GM18873 (cell line): ENCODE measurements around the gene P3H3.
"Not testable (repeated sequence)": the region's sequence is repeated elsewhere in the genome, so short reads cannot be mapped to it uniquely, and the experiment has no call there.

Experiments used
- ATAC-seq: cut with Tn5 transposase; IDR thresholded peaks from one replicate; pipeline ENCODE4 v1.9.1; 2021; ENCODE audit warnings: mild to moderate bottlenecking, moderate library complexity, moderate number of reproducible peaks; ENCODE audit not compliant: unreplicated experiment, low FRiP score

The P3H3 gene

GRCh38 chr12:6886206-6886999, 58.2 kb downstream of the P3H3 start:
- not testable (repeated sequence) for ATAC-seq

DNA sequence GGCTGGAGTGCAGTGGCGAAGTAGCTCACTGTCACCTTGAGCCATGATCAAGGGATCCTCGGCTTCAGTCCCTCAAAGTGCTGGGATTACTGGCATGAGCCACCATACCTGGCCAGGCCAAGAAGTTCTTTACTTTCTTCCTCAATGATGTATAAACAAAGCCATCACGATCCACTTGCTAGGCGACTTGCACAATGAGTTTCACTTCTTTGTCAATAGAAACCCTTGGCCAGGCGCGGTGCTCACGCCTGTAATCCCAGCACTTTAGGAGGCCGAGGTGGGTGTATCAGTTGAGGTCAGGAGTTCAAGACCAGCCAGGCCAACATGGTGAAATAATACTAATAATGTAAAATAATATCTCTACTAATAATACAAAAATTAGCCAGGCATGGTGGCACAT, 59.3 kb downstream of the P3H3 start:
- ATAC-seq: no peak

DNA sequence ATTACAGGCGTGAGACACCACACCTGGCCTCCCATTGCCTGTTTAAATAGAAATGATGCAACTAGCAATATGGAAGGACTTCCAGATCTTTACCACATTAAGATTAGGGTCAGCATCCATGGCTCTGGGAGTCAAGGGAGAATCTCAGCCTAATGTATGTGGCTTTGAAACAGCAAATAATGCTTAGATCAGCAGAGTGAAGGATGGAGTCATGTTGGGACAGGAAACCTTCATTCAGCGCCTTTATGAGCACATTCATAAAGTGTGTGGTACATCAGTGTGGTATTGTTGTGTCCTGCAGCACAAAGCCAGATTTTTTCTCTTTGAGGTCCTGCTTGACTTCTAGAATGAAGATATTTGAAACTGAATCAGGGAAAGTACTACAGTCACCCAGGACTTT, 60.2 kb downstream of the P3H3 start:
- no peak for ATAC-seq

DNA sequence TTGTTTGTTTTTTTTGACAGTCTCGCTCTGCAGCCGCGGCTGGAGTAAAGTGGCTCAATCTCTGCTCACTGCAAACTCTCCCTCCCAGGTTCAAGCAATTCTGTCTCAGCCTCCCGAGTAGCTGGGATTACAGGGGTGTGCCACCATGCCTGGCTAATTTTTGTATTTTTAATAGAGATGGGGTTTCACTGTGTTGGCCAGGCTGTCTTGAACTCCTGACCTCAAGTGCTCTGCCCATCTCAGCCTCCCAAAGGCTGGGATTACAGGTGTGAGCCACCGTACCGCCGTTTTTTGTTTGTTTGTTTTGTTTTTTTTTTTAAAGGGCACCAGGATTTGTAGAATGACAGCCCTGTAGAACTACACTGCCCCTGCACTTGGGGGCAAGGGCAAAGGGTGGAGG, 60.6 kb downstream of the P3H3 start:
- ATAC-seq: not testable (repeated sequence)
